Calu3 (cell line): Measurements from ENCODE around the gene TGFBR3. TPM values are rescaled to one million over a fixed set of nuclear protein-coding genes. Genes with fewer than 3 reads are reported as not detected.
A peak's percentile ranks its signal among the peaks of the same experiment; 100 is the strongest.

ENCODE experiments used
- BruUV-seq: library from RNA; stranded (reverse); fragments of 400-500 nt; replicated peaks from 2 replicates; lab custom pipeline; 2021; lab: Mats Ljungman, UMichigan
- CTCF ChIA-PET: fragments of 300-600 bp; sonication (Branson Sonifier 250); formaldehyde crosslinking; loops from one replicate; lab custom pipeline; 2022; ENCODE audit warnings: antibody characterized with exemption; lab: Charles Lee
- DNase-seq: peaks from one replicate; pipeline ENCODE4 v3.0.0; 2022
- H3K27ac Mint-ChIP-seq: one replicate; pipeline ENCODE4 v1.8.0; 2022; ENCODE audit warnings: mixed read lengths; ENCODE audit not compliant: unreplicated experiment
- H3K27me3 Mint-ChIP-seq: one replicate; pipeline ENCODE4 v1.8.0; 2022; ENCODE audit warnings: mixed read lengths; ENCODE audit not compliant: unreplicated experiment
- H3K36me3 Mint-ChIP-seq: one replicate; pipeline ENCODE4 v1.8.0; 2022; ENCODE audit warnings: mild to moderate bottlenecking, moderate library complexity, mixed read lengths; ENCODE audit not compliant: insufficient read depth, unreplicated experiment
- H3K4me1 Mint-ChIP-seq: one replicate; pipeline ENCODE4 v1.8.0; 2022; ENCODE audit warnings: mild to moderate bottlenecking, low read depth, mixed read lengths; ENCODE audit not compliant: unreplicated experiment
- H3K4me3 Mint-ChIP-seq: one replicate; pipeline ENCODE4 v1.8.0; 2022; ENCODE audit warnings: mild to moderate bottlenecking, low read depth, moderate library complexity, mixed read lengths; ENCODE audit not compliant: unreplicated experiment
- H3K9me3 Mint-ChIP-seq: one replicate; pipeline ENCODE4 v1.8.0; 2022; ENCODE audit warnings: low read depth, mixed read lengths; ENCODE audit not compliant: unreplicated experiment
- CTCF ChIP-seq: fragments of 200-600 bp; IDR thresholded peaks from one replicate; pipeline ENCODE4 v1.8.0; 2022; ENCODE audit warnings: antibody characterized with exemption; ENCODE audit not compliant: unreplicated experiment
- intact Hi-C: fragments of 100-400 bp; cut with micrococcal nuclease; formaldehyde crosslinking; loops from one replicate; pipeline ENCODE4 v1.10.0; 2022; ENCODE audit not compliant: unreplicated experiment
- total RNA-seq: library from RNA; stranded (reverse); gene quantifications from 2 replicates; pipeline ENCODE4 v1.2.3, GENCODE V29; 2022

The TGFBR3 gene
- total RNA-seq, 1 experiment from 2014 or later, result 10.8 TPM

- Mint-ChIP-seq H3K4me3 (no peak overlapping the region), H3K27ac (no peak overlapping the region), H3K27me3 (no peaks in the 10 kb centered on the region), H3K4me1 (peaks cover 17% of the 10 kb centered on the region), H3K36me3 (peaks cover 4% of the 10 kb centered on the region), H3K9me3 (no peaks in the 10 kb centered on the region)
- TF ChIP-seq CTCF, result no peak
- CTCF ChIA-PET, result interaction anchor here (0.7 to 1.2 kb wide), 2 partner anchors 13 to 69 kb away, joined by 4 read pairs; no protein-coding TSS in a partner anchor
- intact Hi-C loops, result no loop called here
- DNase-seq, result no peak
- no TSS peak for BruUV-seq
Observed at GRCh38 chr1:91891454-91891853, 5.5 kb upstream of the TGFBR3 start.

- peak; percentile 59 for DNase-seq
- CTCF ChIA-PET, result interaction anchor here (0.6 kb wide), 1 partner anchor 59 kb away, joined by 6 read pairs; no protein-coding TSS in a partner anchor
- intact Hi-C loops, result loop anchor here (10.0 kb wide), 1 partner anchor 155 kb away; no protein-coding TSS in a partner anchor
Observed at GRCh38 chr1:91889717-91890459, 3.9 kb upstream of the TGFBR3 start.

GRCh38 chr1:91885213-91885715, 687 bp downstream of the TGFBR3 start:
- intact Hi-C loops, result loop anchor here (10.0 kb wide), 1 partner anchor 150 kb away; no protein-coding TSS in a partner anchor
- H3K4me1 Mint-ChIP-seq, result peaks cover 40% of the 10 kb centered on the region
- CTCF ChIA-PET, result interaction anchor here (0.9 to 1.8 kb wide), 4 partner anchors 44 to 93 kb away, joined by 3 to 8 read pairs (median 4); no protein-coding TSS in a partner anchor
- H3K27me3 Mint-ChIP-seq, result no peaks in the 10 kb centered on the region
- H3K9me3 Mint-ChIP-seq, result no peaks in the 10 kb centered on the region
- peak overlapping the region; percentile 77 for H3K27ac Mint-ChIP-seq
- peak overlapping the region; percentile 99 for H3K4me3 Mint-ChIP-seq
- TF ChIP-seq CTCF, result no peak
- BruUV-seq, result no TSS peak
- peak; percentile 23 for DNase-seq
- H3K36me3 Mint-ChIP-seq, result peaks cover 34% of the 10 kb centered on the region

More at GRCh38 chr1:91889717-91890459, 3.9 kb upstream of the TGFBR3 start:
- no TSS peak for BruUV-seq
- Mint-ChIP-seq H3K27me3 (no peaks in the 10 kb centered on the region), H3K9me3 (no peaks in the 10 kb centered on the region), H3K4me3 (no peak overlapping the region), H3K36me3 (peaks cover 18% of the 10 kb centered on the region), H3K4me1 (peaks cover 20% of the 10 kb centered on the region), H3K27ac (no peak overlapping the region)
- no peak for TF ChIP-seq CTCF

- Mint-ChIP-seq H3K9me3 (no peaks in the 10 kb centered on the region), H3K4me3 (peak overlapping the region; percentile 99), H3K4me1 (peaks cover 35% of the 10 kb centered on the region), H3K36me3 (peaks cover 34% of the 10 kb centered on the region), H3K27ac (peak overlapping the region; percentile 77), H3K27me3 (no peaks in the 10 kb centered on the region)
- TF ChIP-seq CTCF, result no peak
- CTCF ChIA-PET, result interaction anchor here (0.6 to 1.3 kb wide), 6 partner anchors 21 to 675 kb away, joined by 3 to 4 read pairs (median 4); no protein-coding TSS in a partner anchor
- peak; percentile 25 for DNase-seq
- intact Hi-C loops, result loop anchor here (10.0 kb wide), 1 partner anchor 150 kb away; no protein-coding TSS in a partner anchor
- BruUV-seq, result TSS peak; percentile 31
Observed at GRCh38 chr1:91884459-91885212, 1.3 kb downstream of the TGFBR3 start.
